ENCODE measurements around the gene ST8SIA2. TPM values are rescaled to one million over a fixed set of nuclear protein-coding genes. Genes with fewer than 3 reads are reported as not detected.

Gene ST8SIA2
- total RNA-seq, 1 experiment from 2014 or later: 0.15 TPM

- Histone ChIP-seq H3K27ac (ENCODE audit: low read length) (no peak overlapping the region), H3K9me3 (ENCODE audit: control insufficient read depth, insufficient read depth, low read depth, low read length) (no peaks in the 10 kb centered on the region), H3K36me3 (ENCODE audit: control insufficient read depth, insufficient read depth, low read length) (no peaks in the 10 kb centered on the region), H3K4me1 (ENCODE audit: control insufficient read depth, insufficient read depth, low read length) (no peaks in the 10 kb centered on the region), H3K27me3 (ENCODE audit: control insufficient read depth, insufficient read depth, low read length) (peaks cover 3% of the 10 kb centered on the region), H3K4me3 (ENCODE audit: low read depth in 2 of 2, low read length in 2 of 2) (no peak overlapping the region)
- ATAC-seq: no peak
- no peak for DNase-seq (ENCODE audit: low read depth, low spot score)
- POLR2A ChIA-PET: no interaction called here
- TF ChIP-seq CTCF (IDR thresholded peaks at IDR 0.05): no peak
- no TSS peak for BruUV-seq (replicated peaks)
- intact Hi-C loops (cut with micrococcal nuclease; ENCODE audit: unreplicated experiment): no loop called here
- CTCF ChIA-PET: no interaction called here
- in situ Hi-C loops (cut with HindIII; ENCODE audit: low pct_unique_long_range_greater_than_20kb, low sequenced_read_pairs): no loop called here
These were observed 86.7 kb downstream of the ST8SIA2 start for GRCh38 chr15:92480361-92480760.

GRCh38 chr15:92485441-92485840 is 91.8 kb downstream of the ST8SIA2 start:
- in situ Hi-C loops (cut with HindIII; ENCODE audit: low pct_unique_long_range_greater_than_20kb, low sequenced_read_pairs): no loop called here
- Histone ChIP-seq H3K27ac (ENCODE audit: low read length) (no peak overlapping the region), H3K4me1 (ENCODE audit: control insufficient read depth, insufficient read depth, low read length) (no peaks in the 10 kb centered on the region), H3K27me3 (ENCODE audit: control insufficient read depth, insufficient read depth, low read length) (no peaks in the 10 kb centered on the region), H3K4me3 (ENCODE audit: low read depth in 2 of 2, low read length in 2 of 2) (no peak overlapping the region), H3K36me3 (ENCODE audit: control insufficient read depth, insufficient read depth, low read length) (no peaks in the 10 kb centered on the region), H3K9me3 (ENCODE audit: control insufficient read depth, insufficient read depth, low read depth, low read length) (peaks cover 4% of the 10 kb centered on the region; the same call in 1 of the 2 replicates)
- BruUV-seq (replicated peaks): no TSS peak
- no peak for TF ChIP-seq REST (IDR thresholded peaks at IDR 0.05; ENCODE audit: insufficient read depth in 1 of 2, low read depth in 2 of 2, low read length in 1 of 2)
- ChIA-PET CTCF (no interaction called here), POLR2A (no interaction called here)
- intact Hi-C loops (cut with micrococcal nuclease; ENCODE audit: unreplicated experiment): no loop called here
- ATAC-seq (no peak), DNase-seq (ENCODE audit: low read depth, low spot score) (no peak)

- H3K27me3 ChIP-seq (ENCODE audit: control insufficient read depth, insufficient read depth, low read length): peaks cover 8% of the 10 kb centered on the region
- no peaks in the 10 kb centered on the region for H3K36me3 ChIP-seq (ENCODE audit: control insufficient read depth, insufficient read depth, low read length)
- POLR2A ChIA-PET: no interaction called here
- DNase-seq (ENCODE audit: low read depth, low spot score) (no peak), ATAC-seq (no peak)
- H3K27ac ChIP-seq (ENCODE audit: low read length): no peak overlapping the region
- intact Hi-C loops (cut with micrococcal nuclease; ENCODE audit: unreplicated experiment): no loop called here
- H3K9me3 ChIP-seq (ENCODE audit: control insufficient read depth, insufficient read depth, low read depth, low read length): peaks cover 4% of the 10 kb centered on the region; the same call in 1 of the 2 replicates
- no TSS peak for BruUV-seq (replicated peaks)
- in situ Hi-C loops (cut with HindIII; ENCODE audit: low pct_unique_long_range_greater_than_20kb, low sequenced_read_pairs): no loop called here
- no peaks in the 10 kb centered on the region for H3K4me1 ChIP-seq (ENCODE audit: control insufficient read depth, insufficient read depth, low read length)
- CTCF ChIA-PET: no interaction called here
- H3K4me3 ChIP-seq (ENCODE audit: low read depth in 2 of 2, low read length in 2 of 2): no peak overlapping the region
- TF ChIP-seq REST (IDR thresholded peaks at IDR 0.05; ENCODE audit: insufficient read depth in 1 of 2, low read depth in 2 of 2, low read length in 1 of 2) (no peak), POLR2AphosphoS5 (IDR thresholded peaks at IDR 0.05; ENCODE audit: low read depth, low read length) (no peak), SIN3A (IDR thresholded peaks at IDR 0.05; ENCODE audit: borderline replicate concordance, insufficient read depth, low read depth, low read length) (no peak), CTCF (IDR thresholded peaks at IDR 0.05) (no peak), TCF7L2 (IDR thresholded peaks at IDR 0.05; ENCODE audit: low read depth, low read length) (no peak)
These were observed 99.0 kb downstream of the ST8SIA2 start for GRCh38 chr15:92492551-92493115.
